GM18873 (cell line): Measurements from ENCODE around the gene HOXA11.

Experiments used
- ATAC-seq: cut with Tn5 transposase; IDR thresholded peaks from one replicate; pipeline ENCODE4 v1.9.1; 2021; ENCODE audit warnings: mild to moderate bottlenecking, moderate library complexity, moderate number of reproducible peaks; ENCODE audit not compliant: unreplicated experiment, low FRiP score

The HOXA11 gene

DNA sequence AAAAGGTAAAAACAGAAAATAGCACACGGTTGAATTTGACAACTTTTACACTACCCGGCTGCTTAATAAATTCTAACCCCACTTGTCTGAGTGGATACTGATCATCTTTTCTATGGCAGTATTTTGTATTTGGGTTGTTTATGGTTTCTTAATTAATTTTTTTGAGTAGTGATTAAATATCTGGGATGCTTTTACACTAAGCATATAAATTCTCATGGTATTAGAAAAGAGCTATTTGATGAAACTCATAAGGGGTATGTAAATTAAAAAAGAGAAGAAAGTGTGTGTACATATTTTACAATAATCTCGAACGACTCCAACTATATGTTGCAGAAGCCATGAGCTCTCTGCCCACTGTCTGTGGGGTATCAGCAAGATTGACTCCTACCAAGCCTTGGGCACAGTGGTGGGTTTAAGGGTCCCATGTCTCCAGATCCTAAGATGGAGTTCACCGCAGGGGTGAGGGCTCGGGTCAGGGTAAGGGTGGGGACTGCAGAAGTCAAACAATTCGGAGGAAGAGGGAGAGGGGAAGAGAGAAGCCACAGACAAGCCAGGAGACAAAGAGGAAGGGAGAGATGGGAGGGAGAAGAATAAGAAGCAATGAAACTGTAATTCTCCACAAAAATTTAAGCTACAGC lies 22.4 kb upstream of the HOXA11 start:
- no peak for ATAC-seq

- ATAC-seq, result no peak
Observed at GRCh38 chr7:27205325-27206280, 20.6 kb upstream of the HOXA11 start.

DNA sequence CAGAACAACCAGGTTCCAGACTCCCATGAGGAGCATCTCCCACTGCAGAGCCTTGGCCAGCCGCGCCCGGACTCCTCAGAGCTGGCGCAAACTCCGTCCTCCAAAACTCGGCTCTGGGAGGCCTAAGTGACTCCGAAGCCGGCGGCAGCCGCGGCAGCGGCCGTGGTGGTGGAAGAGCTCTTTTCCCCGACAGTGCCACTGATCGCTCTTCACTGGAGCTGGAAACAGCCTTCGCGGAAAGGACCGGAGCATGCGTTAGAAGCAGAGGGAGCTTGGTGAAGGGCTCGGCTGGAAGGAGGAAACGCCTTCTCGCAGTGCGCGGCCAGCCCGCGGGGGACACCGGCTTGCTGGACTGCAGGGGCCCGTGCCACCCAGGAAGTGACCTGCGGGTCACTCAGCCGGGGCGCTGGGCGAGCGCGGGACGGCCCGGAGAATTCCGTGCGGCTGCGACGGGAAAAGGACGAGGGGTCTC lies 19.9 kb upstream of the HOXA11 start:
- no peak for ATAC-seq

- ATAC-seq, result no peak
Observed at GRCh38 chr7:27203964-27204594, 19.0 kb upstream of the HOXA11 start.

DNA sequence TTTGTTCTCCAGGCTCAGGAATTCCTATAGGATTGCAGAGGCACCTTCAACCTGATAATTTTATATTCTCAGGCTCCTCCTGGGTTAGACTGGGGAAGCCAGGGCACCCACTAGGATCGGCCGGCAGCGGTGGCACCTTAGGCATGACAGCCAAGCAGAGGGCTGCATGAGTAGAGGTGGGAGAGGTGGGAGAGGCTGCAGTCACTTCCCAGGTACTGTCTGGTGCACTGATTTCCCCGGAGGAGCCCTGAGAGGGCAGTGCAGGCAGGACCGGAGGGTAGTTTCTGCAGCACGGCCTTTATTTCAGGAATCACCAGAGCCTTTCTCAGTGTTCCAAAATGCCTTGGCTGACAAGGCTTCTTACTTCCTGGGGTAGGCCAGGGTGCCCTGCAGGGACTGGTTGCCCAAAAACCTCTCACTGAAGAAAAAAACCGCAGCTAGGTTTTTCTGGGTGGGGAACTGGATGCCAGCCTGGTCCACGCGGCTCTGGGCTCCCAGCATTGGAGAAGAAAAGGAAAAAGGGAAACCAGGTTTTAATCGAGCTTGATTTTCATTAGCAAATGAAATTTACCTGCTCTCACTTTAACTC lies 18.4 kb upstream of the HOXA11 start:
- ATAC-seq, result no peak

GRCh38 chr7:27202862-27203134 lies 17.8 kb upstream of the HOXA11 start:
- ATAC-seq, result no peak

- no peak for ATAC-seq
Observed at GRCh38 chr7:27202018-27202861, 17.2 kb upstream of the HOXA11 start.

DNA sequence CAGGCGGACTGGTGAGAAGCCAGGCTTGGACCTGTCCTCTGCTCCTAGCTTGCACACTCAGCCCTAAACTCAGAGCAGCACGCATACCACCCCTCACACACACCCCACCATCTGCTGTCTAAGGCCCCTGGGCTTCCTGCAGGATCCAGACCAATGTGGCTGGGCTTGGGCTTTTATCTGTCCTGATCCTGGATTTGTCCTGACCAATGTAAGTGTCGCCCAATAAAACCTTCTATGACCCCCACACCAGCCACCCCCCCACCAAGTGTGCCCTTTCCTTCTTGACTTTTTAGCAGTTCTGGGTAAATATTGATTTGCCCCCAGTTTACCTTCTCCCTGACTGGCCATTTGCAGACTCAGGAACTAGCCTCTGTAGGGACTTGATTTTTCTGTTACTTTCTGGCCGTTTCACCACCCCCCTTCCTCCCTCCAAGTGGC lies 16.6 kb upstream of the HOXA11 start:
- ATAC-seq, result no peak

GRCh38 chr7:27200761-27201579 lies 15.9 kb upstream of the HOXA11 start:
- ATAC-seq, result no peak

GRCh38 chr7:27199849-27200760 lies 15.1 kb upstream of the HOXA11 start, which contains the start of gene HOXA13:
HOXA13 (minus strand) TSS chr7:27200091; CDS start chr7:27200077, 14 bp downstream.
- no peak for ATAC-seq

DNA sequence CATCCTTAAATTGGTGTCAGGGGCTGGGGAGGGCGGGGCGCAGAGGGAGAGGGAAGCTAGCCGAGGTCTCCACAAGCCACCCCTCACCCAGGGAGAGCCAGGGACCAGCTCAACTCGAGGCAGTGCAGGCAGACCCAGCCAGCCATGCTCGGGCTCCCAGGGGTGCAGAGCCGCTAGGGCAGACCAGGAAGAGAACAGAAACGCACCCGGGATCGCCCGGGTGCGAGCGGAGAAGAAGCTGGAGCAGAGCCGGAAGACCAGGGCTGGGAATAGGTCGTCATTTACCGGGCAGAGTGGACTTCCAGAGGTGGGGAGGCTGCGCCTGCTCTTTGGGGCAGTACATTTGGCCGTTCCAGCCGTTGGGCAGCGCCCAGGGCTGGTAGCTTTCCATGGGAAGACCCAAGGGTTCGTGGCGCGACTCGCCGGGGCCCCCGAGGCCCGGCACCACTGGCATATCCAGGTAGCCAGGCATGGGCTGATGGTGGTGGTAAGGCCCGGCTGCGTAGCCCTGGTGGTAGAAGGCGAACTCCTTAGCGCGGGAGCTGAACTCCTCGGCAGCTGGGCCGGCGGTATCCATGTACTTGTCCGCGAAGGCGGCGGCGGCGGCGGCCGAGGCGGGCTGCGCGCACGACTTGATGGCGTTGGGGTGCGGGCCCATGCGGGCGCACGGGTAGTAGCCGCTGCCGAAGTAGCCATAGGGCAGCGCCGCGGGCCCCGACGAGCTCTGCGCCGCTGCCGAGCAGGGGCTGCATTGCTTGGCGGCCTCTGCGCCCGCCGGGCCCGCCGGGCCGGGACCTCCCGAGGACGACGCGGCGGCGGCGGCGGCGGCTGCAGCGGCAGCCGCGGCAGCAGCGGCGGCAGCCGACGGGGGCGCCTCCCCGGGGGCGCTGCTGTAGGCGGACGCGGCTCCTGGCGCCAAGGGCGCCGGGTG lies 14.1 kb upstream of the HOXA11 start:
- no peak for ATAC-seq

- no peak for ATAC-seq
Observed at GRCh38 chr7:27198138-27198841, 13.3 kb upstream of the HOXA11 start.

GRCh38 chr7:27197137-27198042 lies 12.4 kb upstream of the HOXA11 start:
- no peak for ATAC-seq

DNA sequence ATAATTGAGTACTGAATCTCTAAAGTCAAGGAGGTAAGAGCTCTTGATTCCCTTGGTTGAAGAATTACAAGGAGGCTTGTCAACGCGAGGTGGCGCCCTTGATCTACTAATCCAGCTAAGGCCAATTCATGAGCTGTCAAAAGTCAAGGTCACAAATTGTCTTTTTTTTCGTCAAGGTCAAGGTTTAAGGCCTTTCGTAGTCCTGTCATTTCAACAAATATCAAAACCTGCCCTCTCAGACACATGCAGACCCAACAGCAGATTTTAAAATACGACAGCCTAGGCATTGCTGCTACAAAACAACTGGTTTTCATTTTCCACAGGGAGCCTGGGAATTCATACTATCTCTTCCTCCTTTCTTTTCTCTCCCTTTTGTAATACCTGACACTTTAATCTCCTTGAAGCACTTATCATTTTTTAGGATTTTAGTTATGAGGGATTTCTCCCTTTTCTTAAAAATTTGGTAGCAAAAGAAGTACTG lies 11.3 kb upstream of the HOXA11 start:
- ATAC-seq, result no peak

DNA sequence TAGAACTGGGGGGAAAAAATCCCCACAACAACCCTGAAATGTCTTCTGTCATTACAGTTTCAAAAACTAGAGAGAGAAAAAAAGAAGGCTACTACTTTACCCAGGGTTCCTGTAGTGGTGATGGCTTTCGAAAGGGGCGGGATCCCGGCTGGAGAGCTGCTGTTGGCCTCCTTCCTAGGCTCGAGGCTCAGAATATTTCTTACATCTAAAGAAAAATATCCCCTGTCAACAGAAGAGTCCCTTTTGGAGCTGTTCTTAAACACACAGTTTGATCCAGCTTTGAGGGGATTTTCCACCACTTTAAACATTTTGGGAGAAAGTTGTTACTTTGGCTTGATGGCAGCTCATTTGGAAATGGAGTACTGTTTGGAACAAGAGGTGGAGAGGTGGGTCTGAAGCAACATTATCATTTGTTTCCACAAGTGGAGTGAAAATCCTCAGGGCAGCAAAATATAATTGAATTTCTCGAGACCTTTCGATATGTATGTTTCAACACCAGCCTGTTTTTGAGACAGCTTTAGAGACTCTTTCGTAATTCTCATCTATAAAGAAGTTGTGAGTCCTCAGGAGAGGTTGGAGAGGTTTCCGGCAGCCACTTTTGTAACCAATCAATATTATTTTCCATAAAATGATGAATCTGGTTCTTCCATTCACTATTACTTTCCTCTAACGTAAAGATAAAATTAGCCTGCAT lies 9.8 kb upstream of the HOXA11 start:
- ATAC-seq, result no peak
